IMR-90 (cell line): Measurements from ENCODE around the gene MYDGF. TPM values are rescaled to one million over a fixed set of nuclear protein-coding genes. Genes with fewer than 3 reads are reported as not detected.

Experiments
- ATAC-seq: fragments of 200-7000 bp; cut with Tn5 transposase; 2 replicates; pipeline ENCODE4 v1.9.1; 2020; ENCODE audit warnings: low read depth, mild to moderate bottlenecking, moderate library complexity
- BruUV-seq: library from RNA; stranded (reverse); fragments of 400-500 nt; replicated peaks from 2 replicates; lab custom pipeline; 2021; lab: Mats Ljungman, UMichigan
- CTCF ChIA-PET: fragments of 300-600 bp; formaldehyde crosslinking; extraction: SDS; loops from one replicate; lab custom pipeline; 2021; ENCODE audit warnings: antibody characterized with exemption; lab: Yijun Ruan, JAX
- POLR2A ChIA-PET: fragments of 300-600 bp; sonication (Branson Sonifier 250); formaldehyde crosslinking; loops from one replicate; lab custom pipeline; 2022; ENCODE audit warnings: antibody characterized with exemption; ENCODE audit not compliant: unreplicated experiment; lab: Charles Lee
- DNase-seq: peaks from one replicate; pipeline ENCODE4 v3.0.0; 2013
- H2AFZ ChIP-seq: replicated peaks from 2 replicates; pipeline ENCODE3; 2013; ENCODE audit warnings: low read length, mild to moderate bottlenecking; ENCODE audit not compliant: poor library complexity
- H2AK5ac ChIP-seq: 2 replicates; pipeline ENCODE4 v1.6.1; 2013; ENCODE audit warnings: low read depth, low read length, inconsistent platforms
- H2AK9ac ChIP-seq: replicated peaks from 2 replicates; pipeline ENCODE3; 2013; ENCODE audit warnings: mild to moderate bottlenecking, low read depth, low read length, moderate library complexity; ENCODE audit not compliant: poor library complexity
- H2BK120ac ChIP-seq: 2 replicates; pipeline ENCODE4 v1.6.1; 2013; ENCODE audit warnings: low read depth, low read length, inconsistent platforms
- H2BK15ac ChIP-seq: 3 replicates; pipeline ENCODE4 v1.6.1; 2013; ENCODE audit warnings: low read depth, low read length, inconsistent platforms
- H2BK20ac ChIP-seq: 2 replicates; pipeline ENCODE4 v1.6.1; 2013; ENCODE audit warnings: low read depth, mild to moderate bottlenecking, inconsistent platforms, low read length, moderate library complexity
- H2BK5ac ChIP-seq: 2 replicates; pipeline ENCODE4 v1.6.1; 2013; ENCODE audit warnings: mild to moderate bottlenecking, low read depth, low read length, inconsistent platforms; ENCODE audit not compliant: poor library complexity, severe bottlenecking
- H3K14ac ChIP-seq: replicated peaks from 2 replicates; pipeline ENCODE4 v1.6.1; 2013; ENCODE audit warnings: low read depth, low read length, inconsistent platforms
- H3K18ac ChIP-seq: 2 replicates; pipeline ENCODE4 v1.6.1; 2013; ENCODE audit warnings: low read depth, low read length, control low read depth
- H3K23ac ChIP-seq: 2 replicates; pipeline ENCODE4 v1.6.1; 2013; ENCODE audit warnings: low read depth, low read length, inconsistent platforms
- H3K27ac ChIP-seq: 2 replicates; pipeline ENCODE4 v1.5.1; 2013; ENCODE audit warnings: mild to moderate bottlenecking, control low read depth, low read length; ENCODE audit not compliant: insufficient read depth
- H3K27me3 ChIP-seq: 2 replicates; pipeline ENCODE4 v1.6.1; 2013; ENCODE audit warnings: low read length; ENCODE audit not compliant: control insufficient read depth, insufficient read depth
- H3K36me3 ChIP-seq: 2 replicates; pipeline ENCODE4 v1.6.1; 2013; ENCODE audit warnings: low read length, mixed read lengths; ENCODE audit not compliant: control insufficient read depth, insufficient read depth
- H3K4ac ChIP-seq: 2 replicates; pipeline ENCODE4 v1.6.1; 2013; ENCODE audit warnings: low read depth, low read length, inconsistent platforms
- H3K4me1 ChIP-seq: 2 replicates; pipeline ENCODE4 v1.6.1; 2013; ENCODE audit warnings: low read length, mixed read lengths; ENCODE audit not compliant: control insufficient read depth, insufficient read depth
- H3K4me2 ChIP-seq: 2 replicates; pipeline ENCODE4 v1.6.1; 2013; ENCODE audit warnings: low read depth, mild to moderate bottlenecking, control low read depth, low read length, moderate library complexity
- H3K4me3 ChIP-seq: 2 replicates; pipeline ENCODE4 v1.5.1; 2013; ENCODE audit warnings: low read depth, mild to moderate bottlenecking, control low read depth, low read length, moderate library complexity; ENCODE audit not compliant: insufficient read depth
- H3K56ac ChIP-seq: 2 replicates; pipeline ENCODE4 v1.6.1; 2013; ENCODE audit warnings: low read length, inconsistent platforms; ENCODE audit not compliant: insufficient read depth; ENCODE audit errors: extremely low read depth
- H3K79me1 ChIP-seq, 2 experiments: 2 replicates each; pipeline ENCODE4 v1.6.1; 2013; ENCODE audit warnings: low read length in 2 of 2, inconsistent platforms in 1 of 2, low read depth in 1 of 2
- H3K9ac ChIP-seq: 2 replicates; pipeline ENCODE4 v1.6.1; 2013; ENCODE audit warnings: low read depth, low read length, control low read depth
- H3K9me1 ChIP-seq: 2 replicates; pipeline ENCODE4 v1.6.1; 2013; ENCODE audit warnings: low read length, inconsistent platforms; ENCODE audit not compliant: insufficient read depth
- H3K9me3 ChIP-seq: 2 replicates; pipeline ENCODE4 v1.6.1; 2013; ENCODE audit warnings: low read length; ENCODE audit not compliant: control insufficient read depth, insufficient read depth
- H4K20me1 ChIP-seq: 2 replicates; pipeline ENCODE4 v1.6.1; 2013; ENCODE audit warnings: low read length, inconsistent platforms; ENCODE audit not compliant: insufficient read depth
- H4K5ac ChIP-seq: 2 replicates; pipeline ENCODE4 v1.6.1; 2013; ENCODE audit warnings: mild to moderate bottlenecking, low read depth, low read length, control low read depth
- H4K8ac ChIP-seq, 2 experiments: 2 replicates each; pipeline ENCODE4 v1.6.1; 2013; ENCODE audit warnings: low read depth in 2 of 2, low read length in 2 of 2, control low read depth in 1 of 2, inconsistent platforms in 1 of 2
- H4K91ac ChIP-seq: 2 replicates; pipeline ENCODE4 v1.6.1; 2013; ENCODE audit warnings: low read depth, low read length, inconsistent platforms; ENCODE audit not compliant: insufficient read depth
- CEBPB ChIP-seq: IDR thresholded peaks from 2 replicates; pipeline ENCODE4 v1.6.1; 2012; ENCODE audit warnings: low read depth, low read length, improper control_type of control experiment
- CHD1 ChIP-seq: IDR thresholded peaks from 2 replicates; pipeline ENCODE4 v1.6.1; 2012; ENCODE audit warnings: low read depth, low read length, improper control_type of control experiment
- ELK1 ChIP-seq: fragments of 150-350 bp; IDR thresholded peaks from 2 replicates; pipeline ENCODE4 v1.6.1; 2016; ENCODE audit warnings: low read depth, mild to moderate bottlenecking, low read length, moderate library complexity, borderline replicate concordance
- FOS ChIP-seq: fragments of 150-350 bp; IDR thresholded peaks from 2 replicates; pipeline ENCODE4 v1.6.1; 2016; ENCODE audit warnings: low read depth, low read length
- MAFK ChIP-seq: IDR thresholded peaks from 2 replicates; pipeline ENCODE4 v1.6.1; 2012; ENCODE audit warnings: low read depth, low read length, improper control_type of control experiment
- MAZ ChIP-seq: IDR thresholded peaks from 2 replicates; pipeline ENCODE4 v1.6.1; 2012; ENCODE audit warnings: low read depth, mild to moderate bottlenecking, low read length, improper control_type of control experiment, moderate library complexity, borderline replicate concordance
- MXI1 ChIP-seq: IDR thresholded peaks from 2 replicates; pipeline ENCODE4 v1.6.1; 2012; ENCODE audit warnings: low read depth, mild to moderate bottlenecking, low read length, moderate library complexity, borderline replicate concordance
- NFE2L2 ChIP-seq: fragments of 150-350 bp; IDR thresholded peaks from 2 replicates; pipeline ENCODE4 v1.6.1; 2016; ENCODE audit warnings: low read depth, mild to moderate bottlenecking, low read length
- POLR2A ChIP-seq: IDR thresholded peaks from 2 replicates; pipeline ENCODE4 v1.6.1; 2012; ENCODE audit warnings: mild to moderate bottlenecking, low read depth, low read length
- RAD21 ChIP-seq: IDR thresholded peaks from 2 replicates; pipeline ENCODE4 v1.6.1; 2012; ENCODE audit warnings: low read length, improper control_type of control experiment
- RCOR1 ChIP-seq: IDR thresholded peaks from 2 replicates; pipeline ENCODE4 v1.6.1; 2012; ENCODE audit warnings: mild to moderate bottlenecking, low read length, improper control_type of control experiment; ENCODE audit not compliant: insufficient replicate concordance
- RFX5 ChIP-seq: IDR thresholded peaks from 2 replicates; pipeline ENCODE4 v1.8.0; 2012; ENCODE audit warnings: low read depth, mild to moderate bottlenecking, low read length, moderate library complexity
- SMC3 ChIP-seq: fragments of 150-350 bp; IDR thresholded peaks from 2 replicates; pipeline ENCODE4 v1.6.1; 2016; ENCODE audit warnings: low read depth, mild to moderate bottlenecking, antibody characterized with exemption, low read length, moderate library complexity
- USF2 ChIP-seq: fragments of 150-350 bp; IDR thresholded peaks from 2 replicates; pipeline ENCODE4 v1.6.1; 2017; ENCODE audit warnings: mild to moderate bottlenecking, antibody characterized with exemption, low read length, low read depth
- WGBS, 2 experiments: methylation state at CpG; one replicate each; pipeline versions ENCODE4 v1.1.5 to v1.1.7; 2013; ENCODE audit warnings: missing lambda C conversion rate in 2 of 2; ENCODE audit not compliant: insufficient read length in 1 of 2; ENCODE audit errors: extremely low coverage in 2 of 2; 5-methylcytosine and 5-hydroxymethylcytosine counted together
- dilution Hi-C: fragments of 300-500 bp; cut with HindIII; formaldehyde crosslinking; loops from one replicate; pipeline ENCODE4 v1.14.3; 2018; ENCODE audit warnings: low sequenced_read_pairs; ENCODE audit not compliant: unreplicated experiment
- in situ Hi-C: fragments of 300-500 bp; cut with MboI; formaldehyde crosslinking; loops from 3 replicates; pipeline ENCODE4 v1.14.3; 2019; ENCODE audit warnings: low sequenced_read_pairs, inconsistent platforms, mixed read lengths
- intact Hi-C: fragments of 100-400 bp; cut with micrococcal nuclease; formaldehyde crosslinking; loops from 2 replicates; pipeline ENCODE4 v1.10.0; 2022
- polyA plus RNA-seq, 3 experiments: library from polyadenylated mRNA; depleted of rRNA; stranded (reverse); fragments of >200 nt; gene quantifications; 2 replicates each; pipeline ENCODE4 v1.2.3, GENCODE V29; 2012; ENCODE audit warnings: low replicate concordance in 1 of 3
- total RNA-seq: library from RNA; depleted of rRNA; stranded (reverse); fragments of >200 nt; gene quantifications from 2 replicates; pipeline ENCODE4 v1.2.3, GENCODE V29; 2012

The MYDGF gene
- total and polyA plus RNA-seq, 2 of the 4 experiments (the other 2 are of a cell fraction) = 203 to 310 TPM

- no peak overlapping the region for H2AK5ac ChIP-seq
- no peak overlapping the region for H3K56ac ChIP-seq
- peaks cover 0 to 5% of the 10 kb centered on the region in 2 experiments; a peak in 2 of 4 replicates for H3K79me1 ChIP-seq
- ChIA-PET POLR2A (no interaction called here), CTCF (no interaction called here)
- DNase-seq = no peak
- no peaks in the 10 kb centered on the region for H3K27me3 ChIP-seq
- H3K4me2 ChIP-seq = no peak overlapping the region
- no peak overlapping the region for H2BK15ac ChIP-seq
- dilution Hi-C loops = no loop called here
- no peak overlapping the region for H2BK5ac ChIP-seq
- no peak for TF ChIP-seq NFE2L2
- no peak for TF ChIP-seq FOS
- no peak for TF ChIP-seq CHD1
- no peak for TF ChIP-seq MAFK
- TF ChIP-seq USF2 = no peak
- no peak for TF ChIP-seq POLR2A
- TF ChIP-seq ELK1 = no peak
- TF ChIP-seq MXI1 = no peak
- no peak for TF ChIP-seq RFX5
- TF ChIP-seq MAZ = no peak
- TF ChIP-seq RCOR1 = no peak
- TF ChIP-seq SMC3 = no peak
- no peak for TF ChIP-seq CEBPB
- TF ChIP-seq RAD21 = no peak
- no peak for ATAC-seq
- no peaks in the 10 kb centered on the region for H3K9me1 ChIP-seq
- in situ Hi-C loops = no loop called here
- BruUV-seq = no TSS peak
- H4K20me1 ChIP-seq = no peaks in the 10 kb centered on the region
- no peak overlapping the region for H3K14ac ChIP-seq
- no peak overlapping the region for H3K27ac ChIP-seq
- H3K9ac ChIP-seq = no peak overlapping the region
- H3K4me3 ChIP-seq = no peak overlapping the region
- H3K18ac ChIP-seq = no peak overlapping the region
- no peak overlapping the region for H2BK20ac ChIP-seq
- H3K23ac ChIP-seq = no peak overlapping the region
- H3K36me3 ChIP-seq = peaks cover 59% of the 10 kb centered on the region
- WGBS, 2 experiments = 95% methylated on average over 18 of the region's 28 CpGs; no CpG with 5 or more reads in 1 of the 2 experiments
- H4K8ac ChIP-seq = no peak overlapping the region
- H2AK9ac ChIP-seq = no peak overlapping the region
- no peaks in the 10 kb centered on the region for H3K4me1 ChIP-seq
- H2BK120ac ChIP-seq = no peak overlapping the region
- intact Hi-C loops = no loop called here
- H3K9me3 ChIP-seq = no peaks in the 10 kb centered on the region
- H4K91ac ChIP-seq = no peak overlapping the region
- H4K5ac ChIP-seq = no peak overlapping the region
- no peak overlapping the region for H2AFZ ChIP-seq
- H3K4ac ChIP-seq = no peak overlapping the region
These were observed 14.4 kb upstream of the MYDGF start for GRCh38 chr19:4684312-4685095.
